Loucy (cell line): ENCODE measurements around the gene GPR107.

Experiments
- CTCF ChIP-seq: fragments of 200-600 bp; sonication (generic); conservative IDR thresholded peaks from 2 replicates; pipeline ENCODE4 v1.5.1; 2014; ENCODE audit warnings: mild to moderate bottlenecking, antibody characterized with exemption, low read length
- EZH2phosphoT487 ChIP-seq: fragments of 200-600 bp; IDR thresholded peaks from 2 replicates; pipeline ENCODE4 v1.6.1; 2018; ENCODE audit warnings: antibody characterized with exemption, mild to moderate bottlenecking, moderate library complexity, borderline replicate concordance

- TF ChIP-seq CTCF (no peak), EZH2phosphoT487 (no peak)
These were observed 119.9 kb downstream of the GPR107 start for GRCh38 chr9:130173666-130173983.
